ENCODE measurements around the gene VWA3B.

The VWA3B gene

DNA sequence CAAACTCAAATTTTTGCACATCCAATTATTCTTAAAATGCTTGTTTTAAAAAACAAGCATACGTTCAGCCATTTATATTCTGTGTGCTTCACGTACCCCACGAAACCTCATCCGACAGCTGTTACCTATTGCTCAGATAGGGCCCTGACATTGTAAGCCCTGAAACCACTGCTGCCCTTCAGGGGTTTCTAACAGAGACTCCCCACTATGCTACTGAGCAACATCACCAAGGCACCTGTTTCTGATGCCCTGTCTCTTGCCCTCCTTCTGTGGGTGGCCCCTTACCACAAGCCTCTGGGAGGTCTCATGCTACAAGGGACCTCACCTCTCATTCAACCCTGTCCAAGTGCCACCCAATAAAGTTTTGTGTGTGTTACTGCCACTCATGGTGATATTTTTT, 240.8 kb downstream of the VWA3B start:
- H3K36me3 ChIP-seq (ENCODE audit: insufficient read depth, low read length), result no peaks in the 10 kb centered on the region
- H3K27ac ChIP-seq, result no peak overlapping the region
- no peak for DNase-seq (ENCODE audit: low read depth, low spot score)
- no peak overlapping the region for H3K4me3 ChIP-seq
- no peaks in the 10 kb centered on the region for H3K9me3 ChIP-seq (ENCODE audit: low read depth, low read length)
- H3K9ac ChIP-seq (ENCODE audit: insufficient read length), result no peak overlapping the region
- TF ChIP-seq EZH2 (IDR thresholded peaks at IDR 0.05) (no peak), POLR2AphosphoS5 (IDR thresholded peaks at IDR 0.05; ENCODE audit: borderline replicate concordance, low read depth, low read length) (no peak), FOXP2 (optimal IDR thresholded peaks at IDR 0.05; ENCODE audit: control extremely low read depth, extremely low read length, insufficient read depth) (no peak)

DNA sequence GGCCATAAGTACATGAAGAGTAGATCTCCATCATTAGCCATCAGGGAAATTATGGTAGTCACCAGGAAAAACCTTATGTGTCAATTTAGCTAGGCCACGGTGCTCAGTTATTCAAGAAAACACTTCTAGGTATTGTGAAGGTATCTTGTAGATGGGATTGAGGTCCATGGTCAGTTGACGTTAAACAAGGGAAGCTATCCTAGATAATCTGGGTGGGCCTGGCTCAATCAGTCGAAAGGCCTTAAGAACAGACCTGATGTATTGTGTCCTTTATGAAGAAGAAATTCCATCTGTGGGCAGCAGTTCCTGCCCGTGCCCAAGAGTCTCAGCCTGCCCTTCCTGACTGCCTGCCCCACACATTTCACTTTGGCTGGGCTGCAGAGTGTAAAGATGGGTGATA, 242.6 kb downstream of the VWA3B start:
- Histone ChIP-seq H3K4me3 (no peak overlapping the region), H3K27ac (no peak overlapping the region), H3K9me3 (ENCODE audit: low read depth, low read length) (no peaks in the 10 kb centered on the region), H3K9ac (ENCODE audit: insufficient read length) (no peak overlapping the region), H3K36me3 (ENCODE audit: insufficient read depth, low read length) (no peaks in the 10 kb centered on the region)
- TF ChIP-seq EZH2 (IDR thresholded peaks at IDR 0.05) (no peak), POLR2AphosphoS5 (IDR thresholded peaks at IDR 0.05; ENCODE audit: borderline replicate concordance, low read depth, low read length) (no peak), FOXP2 (optimal IDR thresholded peaks at IDR 0.05; ENCODE audit: control extremely low read depth, extremely low read length, insufficient read depth) (no peak)
- no peak for DNase-seq (ENCODE audit: low read depth, low spot score)

DNA sequence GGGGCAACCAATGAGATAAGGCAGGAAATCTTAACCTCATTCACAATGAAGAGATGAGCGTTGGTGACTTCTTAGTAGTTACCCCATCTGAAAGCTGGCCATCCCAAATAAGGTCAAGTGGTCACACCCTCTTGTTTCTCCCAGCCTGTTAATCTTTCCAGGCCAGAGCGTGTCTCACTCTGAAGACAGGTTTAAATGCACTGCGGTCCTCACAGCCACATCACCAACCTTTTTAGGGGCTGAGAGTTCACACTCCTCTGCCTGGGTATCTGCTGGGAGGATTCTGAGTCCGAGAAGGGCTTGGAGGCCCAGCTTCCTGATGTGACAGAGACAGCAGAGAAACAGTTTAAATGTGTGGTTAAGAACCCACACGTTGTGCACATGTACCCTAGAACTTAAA, 246.0 kb downstream of the VWA3B start:
- DNase-seq (ENCODE audit: low read depth, low spot score), result no peak
- Histone ChIP-seq H3K9ac (ENCODE audit: insufficient read length) (no peak overlapping the region), H3K27ac (no peak overlapping the region), H3K4me3 (no peak overlapping the region), H3K36me3 (ENCODE audit: insufficient read depth, low read length) (no peaks in the 10 kb centered on the region), H3K9me3 (ENCODE audit: low read depth, low read length) (no peaks in the 10 kb centered on the region)
- TF ChIP-seq POLR2AphosphoS5 (IDR thresholded peaks at IDR 0.05; ENCODE audit: borderline replicate concordance, low read depth, low read length) (no peak), EZH2 (IDR thresholded peaks at IDR 0.05) (no peak), FOXP2 (optimal IDR thresholded peaks at IDR 0.05; ENCODE audit: control extremely low read depth, extremely low read length, insufficient read depth) (no peak)

DNA sequence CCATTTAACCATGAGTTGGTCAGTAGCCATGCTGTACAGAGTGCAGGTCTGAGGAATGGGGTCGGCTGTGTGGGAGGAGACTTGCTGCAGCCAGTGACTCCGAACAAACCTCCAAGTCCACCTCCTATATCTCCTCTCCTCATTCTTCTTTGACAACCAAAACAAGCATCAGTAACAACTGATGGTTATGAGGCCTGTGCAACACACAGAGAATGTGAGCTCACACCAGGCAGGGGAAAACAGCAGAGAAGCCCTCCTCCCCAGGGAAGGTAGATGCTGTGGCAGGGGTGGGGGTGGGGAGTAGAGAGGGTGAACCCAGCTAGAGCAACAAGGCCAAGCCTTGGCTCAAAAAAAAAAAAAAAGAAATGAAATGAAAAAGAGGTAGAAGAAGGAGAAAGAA, 247.0 kb downstream of the VWA3B start:
- no peaks in the 10 kb centered on the region for H3K9me3 ChIP-seq (ENCODE audit: low read depth, low read length)
- no peak for DNase-seq (ENCODE audit: low read depth, low spot score)
- H3K4me3 ChIP-seq, result no peak overlapping the region
- no peaks in the 10 kb centered on the region for H3K36me3 ChIP-seq (ENCODE audit: insufficient read depth, low read length)
- H3K9ac ChIP-seq (ENCODE audit: insufficient read length), result no peak overlapping the region
- TF ChIP-seq POLR2AphosphoS5 (IDR thresholded peaks at IDR 0.05; ENCODE audit: borderline replicate concordance, low read depth, low read length), result no peak
- TF ChIP-seq EZH2 (IDR thresholded peaks at IDR 0.05), result no peak
- no peak for TF ChIP-seq FOXP2 (optimal IDR thresholded peaks at IDR 0.05; ENCODE audit: control extremely low read depth, extremely low read length, insufficient read depth)
- no peak overlapping the region for H3K27ac ChIP-seq

DNA sequence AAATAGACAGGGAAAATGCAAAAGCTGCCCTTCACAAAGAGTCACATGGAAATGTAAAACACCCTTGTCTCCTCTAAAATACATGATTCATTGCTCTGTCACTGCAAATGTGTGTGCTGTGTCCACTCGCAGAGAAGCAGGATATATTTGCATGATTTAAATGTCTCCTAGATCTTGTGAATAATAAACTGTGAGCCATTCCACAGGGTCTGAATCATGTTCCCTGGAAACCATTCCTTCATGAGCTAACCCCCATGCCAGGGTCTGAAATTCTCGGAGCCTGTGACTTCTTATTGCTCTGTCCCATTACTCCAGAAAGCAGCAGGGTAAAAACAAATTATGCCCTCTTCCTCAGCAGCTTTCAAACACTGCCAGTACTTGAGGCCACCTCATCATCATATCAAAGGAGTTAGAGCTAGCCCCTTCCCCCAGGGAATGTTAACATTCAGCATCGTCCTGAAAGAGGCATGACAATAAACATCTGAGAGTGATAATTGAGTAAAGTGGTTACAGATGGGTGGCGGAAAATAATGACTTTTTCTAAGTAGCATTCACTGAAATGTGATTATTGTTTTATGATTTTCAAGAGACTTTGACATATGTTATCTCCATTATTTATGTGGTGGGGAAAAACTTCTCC, 247.6 kb downstream of the VWA3B start:
- no peak for DNase-seq (ENCODE audit: low read depth, low spot score)
- H3K9me3 ChIP-seq (ENCODE audit: low read depth, low read length), result no peaks in the 10 kb centered on the region
- no peaks in the 10 kb centered on the region for H3K36me3 ChIP-seq (ENCODE audit: insufficient read depth, low read length)
- H3K9ac ChIP-seq (ENCODE audit: insufficient read length), result no peak overlapping the region
- no peak overlapping the region for H3K4me3 ChIP-seq
- H3K27ac ChIP-seq, result no peak overlapping the region
- no peak for TF ChIP-seq EZH2 (IDR thresholded peaks at IDR 0.05)
- no peak for TF ChIP-seq FOXP2 (optimal IDR thresholded peaks at IDR 0.05; ENCODE audit: control extremely low read depth, extremely low read length, insufficient read depth)
- TF ChIP-seq POLR2AphosphoS5 (IDR thresholded peaks at IDR 0.05; ENCODE audit: borderline replicate concordance, low read depth, low read length), result no peak

DNA sequence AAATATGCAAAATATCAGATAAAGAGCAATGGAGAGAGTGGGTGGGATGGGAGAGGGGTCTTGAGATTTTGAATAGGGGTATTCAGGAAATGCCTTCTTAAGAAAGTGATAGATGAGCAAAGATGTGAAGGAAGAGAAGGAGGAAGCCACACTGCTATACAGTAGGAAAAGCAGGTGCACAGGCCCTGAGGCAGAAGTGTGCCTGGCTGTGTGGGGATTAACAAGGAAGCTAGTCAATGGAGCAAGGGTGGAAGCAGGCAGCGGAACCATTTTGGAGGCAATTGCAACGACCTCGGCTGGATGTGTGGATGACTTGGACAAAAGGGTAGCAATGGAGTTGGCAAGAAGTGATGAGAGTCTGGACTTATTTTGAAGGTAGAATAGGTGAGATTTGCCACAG, 248.3 kb downstream of the VWA3B start:
- no peaks in the 10 kb centered on the region for H3K36me3 ChIP-seq (ENCODE audit: insufficient read depth, low read length)
- DNase-seq (ENCODE audit: low read depth, low spot score), result no peak
- H3K4me3 ChIP-seq, result no peak overlapping the region
- H3K27ac ChIP-seq, result no peak overlapping the region
- no peaks in the 10 kb centered on the region for H3K9me3 ChIP-seq (ENCODE audit: low read depth, low read length)
- TF ChIP-seq FOXP2 (optimal IDR thresholded peaks at IDR 0.05; ENCODE audit: control extremely low read depth, extremely low read length, insufficient read depth) (no peak), POLR2AphosphoS5 (IDR thresholded peaks at IDR 0.05; ENCODE audit: borderline replicate concordance, low read depth, low read length) (no peak), EZH2 (IDR thresholded peaks at IDR 0.05) (no peak)
- no peak overlapping the region for H3K9ac ChIP-seq (ENCODE audit: insufficient read length)

DNA sequence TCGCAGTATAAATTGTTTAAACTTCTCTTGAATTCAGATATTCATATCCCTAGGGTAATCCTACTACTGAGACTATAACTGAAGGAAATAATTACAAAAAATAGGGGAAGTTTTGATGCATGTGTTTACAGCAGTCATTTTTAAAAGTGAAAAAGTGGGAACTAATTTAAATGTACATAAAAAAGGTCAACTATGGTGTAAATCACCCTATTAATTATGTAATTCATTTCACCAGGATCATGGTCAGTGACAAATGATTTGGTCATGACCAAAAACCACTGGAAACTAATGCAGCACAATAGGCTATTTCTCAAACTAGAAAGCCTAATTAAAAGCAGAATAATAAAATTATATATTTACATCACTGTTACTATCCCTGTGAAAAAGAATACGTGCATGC, 254.3 kb downstream of the VWA3B start:
- no peak overlapping the region for H3K27ac ChIP-seq
- no peaks in the 10 kb centered on the region for H3K36me3 ChIP-seq (ENCODE audit: insufficient read depth, low read length)
- no peak overlapping the region for H3K9ac ChIP-seq (ENCODE audit: insufficient read length)
- no peak for DNase-seq (ENCODE audit: low read depth, low spot score)
- no peak for TF ChIP-seq FOXP2 (optimal IDR thresholded peaks at IDR 0.05; ENCODE audit: control extremely low read depth, extremely low read length, insufficient read depth)
- no peak for TF ChIP-seq EZH2 (IDR thresholded peaks at IDR 0.05)
- TF ChIP-seq POLR2AphosphoS5 (IDR thresholded peaks at IDR 0.05; ENCODE audit: borderline replicate concordance, low read depth, low read length), result no peak
- H3K9me3 ChIP-seq (ENCODE audit: low read depth, low read length), result no peaks in the 10 kb centered on the region
- no peak overlapping the region for H3K4me3 ChIP-seq

DNA sequence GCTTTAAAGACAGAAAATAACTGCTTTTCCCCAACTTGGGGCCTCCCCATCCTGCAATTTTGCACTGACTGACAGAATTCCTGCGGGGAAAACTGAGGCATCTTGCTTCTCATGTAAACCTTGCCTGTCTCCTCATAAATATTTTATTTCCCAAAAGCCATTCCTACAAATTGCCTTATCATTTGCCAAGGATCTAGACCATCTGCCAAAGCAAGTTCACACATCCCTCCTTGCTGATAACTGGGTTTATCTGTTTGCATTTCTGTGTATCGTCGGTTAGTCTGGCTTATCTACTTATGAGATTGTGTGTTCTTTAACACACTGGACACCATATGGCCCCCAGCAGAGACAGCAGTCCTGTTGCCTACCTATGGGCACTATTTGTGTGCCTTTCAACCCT, 256.3 kb downstream of the VWA3B start:
- H3K9ac ChIP-seq (ENCODE audit: insufficient read length), result no peak overlapping the region
- no peak for TF ChIP-seq EZH2 (IDR thresholded peaks at IDR 0.05)
- no peak for TF ChIP-seq FOXP2 (optimal IDR thresholded peaks at IDR 0.05; ENCODE audit: control extremely low read depth, extremely low read length, insufficient read depth)
- no peak for TF ChIP-seq POLR2AphosphoS5 (IDR thresholded peaks at IDR 0.05; ENCODE audit: borderline replicate concordance, low read depth, low read length)
- H3K36me3 ChIP-seq (ENCODE audit: insufficient read depth, low read length), result no peaks in the 10 kb centered on the region
- H3K27ac ChIP-seq, result no peak overlapping the region
- H3K4me3 ChIP-seq, result no peak overlapping the region
- H3K9me3 ChIP-seq (ENCODE audit: low read depth, low read length), result no peaks in the 10 kb centered on the region
- no peak for DNase-seq (ENCODE audit: low read depth, low spot score)
